IPS-20b (cell line): ENCODE data around the gene TVP23B.
"Not testable (repeated sequence)": the region's sequence is repeated elsewhere in the genome, so short reads cannot be mapped to it uniquely, and the experiment has no call there.

ENCODE experiments used
- H3K27ac ChIP-seq: one replicate; pipeline ENCODE4 v1.5.1; 2013; ENCODE audit warnings: low read length
- H3K27me3 ChIP-seq: 2 replicates; pipeline ENCODE4 v1.6.1; 2013; ENCODE audit warnings: mild to moderate bottlenecking, low read length, inconsistent platforms; ENCODE audit not compliant: insufficient read depth
- H3K36me3 ChIP-seq: 2 replicates; pipeline ENCODE4 v1.6.1; 2013; ENCODE audit warnings: low read depth, mild to moderate bottlenecking, inconsistent platforms, low read length, moderate library complexity; ENCODE audit not compliant: insufficient read depth
- H3K4me1 ChIP-seq: 2 replicates; pipeline ENCODE4 v1.6.1; 2013; ENCODE audit warnings: mild to moderate bottlenecking, control low read depth, inconsistent platforms, low read length, moderate library complexity; ENCODE audit not compliant: insufficient read depth
- H3K4me3 ChIP-seq: 2 replicates; pipeline ENCODE4 v1.5.1; 2013; ENCODE audit warnings: mild to moderate bottlenecking, low read length, inconsistent platforms
- H3K9ac ChIP-seq: 2 replicates; pipeline ENCODE4 v1.6.1; 2013; ENCODE audit warnings: low read depth, mild to moderate bottlenecking, inconsistent platforms, low read length, moderate library complexity
- H3K9me3 ChIP-seq: 2 replicates; pipeline ENCODE4 v1.6.1; 2013; ENCODE audit warnings: mild to moderate bottlenecking, low read depth, low read length, inconsistent platforms; ENCODE audit not compliant: insufficient read depth

TVP23B gene

DNA sequence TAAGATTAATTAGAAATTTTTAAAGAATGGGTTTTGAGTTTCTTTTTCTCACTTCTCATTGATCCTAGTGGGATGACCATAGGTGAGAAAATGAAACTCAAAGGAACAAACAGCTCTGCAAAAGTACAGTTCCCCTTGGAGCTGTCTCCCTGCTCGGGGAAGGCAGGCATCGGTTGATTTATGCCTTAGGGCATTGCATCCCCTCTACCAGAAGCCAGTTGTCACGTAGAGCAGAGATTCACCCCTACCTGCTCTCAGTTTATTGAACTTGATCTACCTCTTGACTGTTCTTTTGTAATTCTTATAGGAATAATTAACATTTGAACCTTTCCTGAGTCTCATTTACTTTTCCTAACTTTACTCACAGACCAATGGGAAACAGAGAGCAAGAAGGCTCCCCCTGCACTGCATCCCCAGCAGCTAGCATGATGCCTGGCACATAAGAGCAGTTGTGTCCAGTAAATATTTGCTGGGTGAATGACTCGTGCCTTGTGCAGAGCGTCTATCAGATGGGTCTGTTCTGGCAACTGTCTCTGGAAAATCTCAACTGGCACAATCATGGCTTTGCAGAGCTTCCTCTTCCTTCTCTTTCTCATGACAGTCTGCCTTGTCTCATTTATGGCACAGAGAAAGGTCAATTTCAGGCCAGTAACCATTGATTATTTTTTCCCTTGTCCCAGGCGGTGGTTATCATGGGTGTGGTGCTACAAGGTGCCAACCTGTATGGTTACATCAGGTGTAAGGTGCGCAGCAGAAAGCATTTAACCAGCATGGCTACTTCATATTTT is 22.7 kb downstream of the TVP23B start:
- H3K4me3 ChIP-seq, H3K27ac ChIP-seq, H3K27me3 ChIP-seq, H3K9ac ChIP-seq, H3K4me1 ChIP-seq, H3K9me3 ChIP-seq: not testable (repeated sequence)
- peaks cover 44% of the 10 kb centered on the region for H3K36me3 ChIP-seq

DNA sequence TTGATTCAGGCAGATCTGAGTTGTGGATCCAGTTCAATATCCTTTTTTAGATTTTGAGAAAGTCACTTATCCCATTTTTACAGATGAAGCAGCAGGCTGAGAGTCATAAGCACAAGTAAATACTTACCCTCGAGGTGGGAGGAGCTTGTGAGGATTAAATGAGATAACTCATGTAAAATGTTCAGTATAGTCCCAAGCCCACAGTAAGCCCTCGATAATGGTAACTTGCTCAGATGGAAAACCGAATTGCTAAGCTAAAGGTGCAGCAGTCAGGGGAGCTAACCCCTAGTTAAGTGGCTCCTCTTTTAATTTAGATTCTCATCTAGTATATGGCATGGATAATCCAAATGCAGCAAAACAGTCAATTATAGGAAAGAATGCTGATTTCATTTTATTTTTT is 34.9 kb downstream of the TVP23B start:
- not testable (repeated sequence) for H3K9me3 ChIP-seq, H3K4me3 ChIP-seq, H3K4me1 ChIP-seq, H3K36me3 ChIP-seq, H3K27me3 ChIP-seq, H3K27ac ChIP-seq, H3K9ac ChIP-seq

DNA sequence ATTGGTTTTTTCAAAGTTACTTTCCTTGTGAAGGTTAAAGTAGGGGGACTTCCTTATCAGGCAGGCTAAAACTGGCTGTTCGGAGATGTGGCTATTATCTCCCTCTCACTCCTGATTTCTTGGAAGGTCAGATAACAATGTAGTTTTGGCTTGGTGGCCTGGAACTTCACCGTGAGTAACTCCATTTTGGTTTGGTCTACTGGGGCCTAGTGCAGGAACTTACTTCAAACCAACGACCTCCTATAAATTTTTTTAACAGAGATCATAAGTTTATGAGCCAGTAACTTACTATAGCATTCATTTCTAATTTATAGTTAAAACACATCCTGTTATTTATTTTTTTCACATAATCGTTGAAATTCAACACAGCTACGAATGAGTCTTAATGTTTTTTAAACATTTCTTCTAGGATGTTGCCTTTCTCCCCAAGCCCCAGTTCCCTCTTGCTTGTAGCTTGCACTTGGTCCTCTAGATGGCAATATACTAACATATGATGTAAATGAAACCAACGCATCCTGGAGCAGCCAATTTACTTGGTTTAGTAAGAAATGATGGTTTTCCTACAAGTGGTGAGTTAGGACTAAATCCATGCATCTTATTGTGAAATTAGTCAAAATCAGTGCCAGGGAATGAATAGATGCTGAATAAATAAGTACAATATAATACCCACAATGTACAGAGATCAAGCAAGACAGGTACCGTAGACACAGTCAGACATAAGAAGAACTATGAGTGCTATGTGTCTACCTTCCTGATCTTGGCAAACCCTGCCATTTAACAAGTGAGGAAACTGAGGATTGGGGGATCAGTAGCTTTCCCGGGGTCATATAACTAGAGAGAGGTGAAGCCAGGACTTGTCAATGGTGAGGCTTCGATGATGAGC is 35.7 kb downstream of the TVP23B start:
- H3K27me3 ChIP-seq, H3K27ac ChIP-seq: not testable (repeated sequence)

DNA sequence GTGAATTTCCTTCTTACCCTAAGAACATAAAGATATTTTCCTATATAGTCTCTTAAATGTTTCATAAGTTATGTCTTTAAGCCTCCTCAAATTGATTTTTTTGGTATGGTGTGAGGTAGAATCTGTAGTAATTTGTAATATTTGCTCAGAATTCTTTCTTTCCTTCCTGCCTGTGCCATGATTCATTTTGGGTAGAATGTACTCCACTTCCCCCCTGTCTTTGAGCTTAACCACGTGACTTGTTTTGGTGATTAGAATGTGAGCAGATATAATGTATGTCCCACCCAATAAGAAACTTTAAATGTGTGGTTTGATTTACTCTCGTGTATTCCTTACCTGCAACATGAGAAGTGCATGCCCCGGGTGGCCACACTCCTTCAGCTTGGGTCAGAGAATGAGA is 40.4 kb downstream of the TVP23B start:
- H3K36me3 ChIP-seq, H3K4me1 ChIP-seq, H3K9ac ChIP-seq, H3K27me3 ChIP-seq, H3K4me3 ChIP-seq, H3K9me3 ChIP-seq, H3K27ac ChIP-seq: not testable (repeated sequence)

More for the DNA sequence above, 35.7 kb downstream of the TVP23B start:
- H3K9ac ChIP-seq, H3K9me3 ChIP-seq, H3K4me3 ChIP-seq, H3K4me1 ChIP-seq, H3K36me3 ChIP-seq: not testable (repeated sequence)

DNA sequence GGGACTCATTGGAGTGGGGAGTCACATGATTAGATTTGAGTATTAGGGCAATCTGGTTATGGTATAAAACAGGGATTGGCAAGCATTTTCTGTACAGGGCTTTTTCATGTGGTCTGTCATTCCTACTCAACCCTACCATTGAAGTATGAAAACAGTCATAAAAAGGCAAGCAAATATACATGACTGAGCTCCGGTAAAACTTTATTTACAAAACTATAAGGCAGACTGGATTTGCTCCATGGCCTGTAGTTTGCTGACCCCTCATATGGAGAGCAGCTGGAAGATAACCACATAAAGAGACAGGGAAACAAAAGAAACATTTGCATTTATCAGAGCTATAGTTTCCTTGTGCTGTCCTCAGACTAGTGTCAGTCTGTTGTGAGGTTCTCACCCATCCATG is 46.6 kb downstream of the TVP23B start:
- not testable (repeated sequence) for H3K27me3 ChIP-seq, H3K9me3 ChIP-seq, H3K27ac ChIP-seq, H3K4me3 ChIP-seq, H3K4me1 ChIP-seq, H3K36me3 ChIP-seq, H3K9ac ChIP-seq

DNA sequence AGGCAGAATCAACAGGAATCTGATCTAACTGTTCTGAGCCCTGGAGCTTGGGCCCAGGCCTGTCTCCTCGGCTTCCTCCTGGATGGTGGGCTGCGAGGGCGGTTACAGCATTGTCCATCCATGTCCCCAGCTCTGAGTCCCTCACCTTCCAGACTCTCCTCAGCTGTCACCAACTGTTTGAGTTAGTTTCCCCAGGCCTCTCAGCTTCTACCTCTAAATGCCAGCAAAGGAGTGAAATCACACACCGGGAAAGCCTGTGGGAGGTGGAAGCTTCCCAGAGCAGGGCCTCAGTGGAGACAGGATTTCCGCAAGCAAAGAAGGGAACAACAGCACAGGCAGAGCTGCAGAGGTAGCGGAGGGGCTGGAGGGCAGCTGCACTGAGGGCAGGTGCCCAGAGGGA is 67.5 kb downstream of the TVP23B start:
- no peak overlapping the region for H3K4me3 ChIP-seq
- H3K36me3 ChIP-seq: no peaks in the 10 kb centered on the region
- H3K9me3 ChIP-seq: no peaks in the 10 kb centered on the region
- H3K27ac ChIP-seq: no peak overlapping the region
- H3K27me3 ChIP-seq: no peaks in the 10 kb centered on the region
- no peaks in the 10 kb centered on the region for H3K4me1 ChIP-seq
- H3K9ac ChIP-seq: no peak overlapping the region

DNA sequence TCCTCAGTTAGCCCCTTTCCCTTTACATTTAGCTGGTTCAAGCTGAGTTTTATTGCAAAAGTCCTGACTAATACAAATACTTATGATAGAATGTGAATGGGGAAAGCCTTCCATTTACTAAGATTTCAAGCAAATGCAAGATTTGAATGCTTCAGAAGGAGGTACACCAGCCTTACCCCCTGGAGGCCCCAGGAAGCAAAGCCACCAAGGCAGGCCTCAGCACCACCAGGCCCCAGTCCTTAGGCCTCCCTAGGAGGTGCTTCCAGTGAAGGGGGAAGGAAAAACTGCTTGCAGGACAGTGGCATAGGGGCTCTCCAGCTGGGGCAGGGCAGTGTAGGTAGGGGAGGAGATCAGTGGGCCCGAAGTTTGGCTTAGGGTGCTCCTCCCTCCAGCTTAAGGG is 69.7 kb downstream of the TVP23B start:
- H3K27ac ChIP-seq: no peak overlapping the region
- H3K9me3 ChIP-seq: no peaks in the 10 kb centered on the region
- no peak overlapping the region for H3K4me3 ChIP-seq
- no peak overlapping the region for H3K9ac ChIP-seq
- no peaks in the 10 kb centered on the region for H3K27me3 ChIP-seq
- H3K4me1 ChIP-seq: no peaks in the 10 kb centered on the region
- H3K36me3 ChIP-seq: no peaks in the 10 kb centered on the region

DNA sequence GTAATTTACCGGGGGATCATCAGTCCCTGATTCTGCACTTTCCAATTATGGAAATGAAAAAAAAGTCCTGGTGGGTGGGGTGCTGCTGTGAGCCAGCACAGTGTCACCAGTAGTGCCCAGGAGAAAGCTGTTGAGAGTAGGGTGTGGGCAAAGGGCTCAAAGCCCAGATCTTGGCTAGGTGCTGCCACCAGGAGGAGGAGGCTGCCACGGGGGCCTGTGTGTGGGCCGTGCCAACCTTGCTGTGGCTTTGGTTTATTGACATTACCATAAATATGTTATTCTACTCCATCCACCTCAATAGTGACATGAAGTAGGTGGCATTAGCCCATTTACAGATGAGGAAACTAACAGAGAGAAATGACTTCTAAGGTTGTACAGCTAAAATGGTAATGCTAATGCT is 70.2 kb downstream of the TVP23B start:
- no peaks in the 10 kb centered on the region for H3K36me3 ChIP-seq
- no peaks in the 10 kb centered on the region for H3K9me3 ChIP-seq
- H3K9ac ChIP-seq: no peak overlapping the region
- no peak overlapping the region for H3K27ac ChIP-seq
- no peaks in the 10 kb centered on the region for H3K27me3 ChIP-seq
- H3K4me1 ChIP-seq: no peaks in the 10 kb centered on the region
- H3K4me3 ChIP-seq: no peak overlapping the region

DNA sequence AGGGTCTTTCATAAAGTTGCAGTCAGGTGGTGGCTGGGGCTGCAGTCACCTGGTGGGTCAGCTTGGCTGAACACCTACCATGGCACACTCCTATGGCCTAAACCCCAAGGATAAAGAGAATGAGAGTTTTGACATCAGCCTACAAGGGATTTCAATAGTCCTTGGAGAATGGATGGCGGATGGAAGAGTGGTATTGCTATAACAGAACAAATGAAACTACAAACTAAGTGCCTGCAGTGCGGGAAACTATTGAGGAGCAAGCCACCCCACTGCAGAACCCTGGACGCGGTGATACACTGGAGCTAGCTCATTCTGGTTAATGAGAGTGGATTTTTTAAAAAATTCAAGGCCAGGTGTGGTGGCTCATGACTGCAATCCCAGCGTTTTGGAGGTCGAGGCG is 74.0 kb downstream of the TVP23B start:
- Histone ChIP-seq H3K9ac (peak overlapping the region; percentile 80; the same call in 1 of the 2 replicates), H3K27me3 (no peaks in the 10 kb centered on the region), H3K4me3 (peak overlapping the region; percentile 74; the same call in 1 of the 2 replicates), H3K4me1 (no peaks in the 10 kb centered on the region), H3K27ac (no peak overlapping the region), H3K9me3 (no peaks in the 10 kb centered on the region), H3K36me3 (no peaks in the 10 kb centered on the region)

DNA sequence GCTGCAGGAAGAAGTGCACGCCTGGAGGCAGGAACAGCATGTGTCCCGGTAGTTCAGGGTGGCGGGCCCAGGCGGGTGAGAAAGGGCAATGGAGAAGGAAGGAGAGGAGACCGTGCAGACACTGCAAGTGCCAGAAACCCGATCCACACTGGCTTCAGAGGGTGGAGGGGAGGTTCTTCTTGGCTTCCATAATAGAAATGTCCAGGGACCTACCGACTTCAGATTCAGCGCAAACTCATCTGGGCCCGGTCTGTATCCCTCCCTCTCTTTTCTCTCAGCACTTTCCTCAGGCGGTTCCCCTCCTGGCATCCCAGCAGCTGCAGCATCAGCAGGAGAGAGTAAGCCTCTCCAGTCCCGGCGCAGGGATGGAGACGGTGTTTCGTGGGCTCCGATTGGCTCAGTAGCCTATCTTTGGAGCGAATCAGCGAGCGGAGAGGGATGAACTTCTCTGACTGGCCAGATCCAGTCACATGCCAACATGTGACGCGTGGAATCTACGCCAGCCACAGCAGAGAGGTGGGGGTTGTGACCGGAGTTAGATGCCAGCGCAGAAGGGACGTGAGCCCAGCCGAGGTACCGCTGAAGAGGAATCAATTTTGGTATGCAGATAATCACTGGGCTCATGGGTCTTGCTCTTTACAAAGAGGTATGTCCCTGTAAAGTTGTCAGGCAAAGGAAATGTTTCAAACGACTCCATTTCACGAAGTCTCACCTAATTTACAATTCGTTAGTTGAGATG is 75.0 kb downstream of the TVP23B start:
- Histone ChIP-seq H3K27ac (no peak overlapping the region), H3K27me3 (no peaks in the 10 kb centered on the region), H3K4me3 (peak overlapping the region; percentile 74), H3K9me3 (no peaks in the 10 kb centered on the region), H3K9ac (peak overlapping the region; percentile 80), H3K36me3 (peaks cover 6% of the 10 kb centered on the region; the same call in 1 of the 2 replicates), H3K4me1 (no peaks in the 10 kb centered on the region)
